ENCODE results near the gene ANKFN1. TPM values are rescaled to one million over a fixed set of nuclear protein-coding genes. Genes with fewer than 3 reads are reported as not detected.

Gene ANKFN1
- total RNA-seq, 1 experiment from 2014 or later = not detected

DNA sequence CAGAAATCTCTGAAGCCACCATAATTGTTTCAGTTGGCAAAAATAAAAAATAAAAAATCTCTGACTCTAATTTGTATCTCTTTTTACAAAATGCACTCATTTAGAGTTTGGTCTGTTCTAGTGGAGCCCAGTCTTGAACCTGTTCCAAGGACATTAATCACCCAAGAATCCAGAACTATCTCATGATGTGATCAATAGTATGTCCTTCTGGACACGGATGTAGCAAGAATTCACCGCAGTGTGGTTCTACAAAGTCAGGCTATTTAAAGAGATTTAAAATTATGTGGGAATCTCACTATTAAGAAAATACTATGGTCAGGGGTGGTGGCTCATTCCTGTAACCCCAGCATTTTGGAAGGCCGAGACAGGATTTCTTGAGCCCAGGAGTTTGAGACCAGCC is 21.8 kb upstream of the ANKFN1 start:
- no peak overlapping the region for H3K4ac ChIP-seq (ENCODE audit: low read depth, low read length)
- no peak overlapping the region for H3K56ac ChIP-seq (ENCODE audit: insufficient read length, low read depth, low read length)
- no peak for DNase-seq
- H2BK15ac ChIP-seq (ENCODE audit: low read depth, low read length) = no peak overlapping the region
- H3K9me3 ChIP-seq (ENCODE audit: control insufficient read depth, low read depth, low read length) = no peaks in the 10 kb centered on the region
- H2AK5ac ChIP-seq (ENCODE audit: insufficient read length, low read length) = no peak overlapping the region
- no peaks in the 10 kb centered on the region for H3K79me2 ChIP-seq (ENCODE audit: insufficient read depth, low read length)
- no peak overlapping the region for H2BK120ac ChIP-seq (ENCODE audit: low read depth, low read length, poor library complexity, severe bottlenecking)
- Mint-ChIP-seq H3K27me3 (ENCODE audit: low read depth) (no peaks in the 10 kb centered on the region), H3K36me3 (ENCODE audit: insufficient read depth in 1 of 3, low read depth in 3 of 3) (no peaks in the 10 kb centered on the region), H3K27ac (no peak overlapping the region; a peak in 1 of 7 replicates), H3K9me3 (no peaks in the 10 kb centered on the region), H3K4me3 (no peak overlapping the region), H3K4me1 (peaks cover 15 to 27% of the 10 kb centered on the region in 2 experiments)
- H4K91ac ChIP-seq (ENCODE audit: insufficient read length, low read depth, low read length) = no peak overlapping the region
- no peak overlapping the region for H2BK5ac ChIP-seq (ENCODE audit: insufficient read length, low read length)
- H3K23ac ChIP-seq (ENCODE audit: insufficient read length, low read depth, low read length) = no peak overlapping the region
- H3K4me2 ChIP-seq (ENCODE audit: insufficient read depth, insufficient read length, low read length) = no peak overlapping the region
- no peaks in the 10 kb centered on the region; the same call in 1 of the 2 replicates for H3K27me3 ChIP-seq (ENCODE audit: insufficient read depth, low read length)
- H3K79me1 ChIP-seq (ENCODE audit: insufficient read depth, low read depth, low read length, poor library complexity, severe bottlenecking) = no peaks in the 10 kb centered on the region
- H3K14ac ChIP-seq (ENCODE audit: insufficient read depth, low read length) = no peak overlapping the region
- no peaks in the 10 kb centered on the region for H3K4me1 ChIP-seq (ENCODE audit: insufficient read depth, low read length)
- H3K18ac ChIP-seq (ENCODE audit: insufficient read length, low read depth, low read length) = no peak overlapping the region
- WGBS (ENCODE audit: extremely low coverage, insufficient read length, low lambda C conversion rate) = no CpG with 5 or more reads among the region's 3 CpGs
- H2BK12ac ChIP-seq (ENCODE audit: insufficient read length, low read depth, low read length) = no peak overlapping the region
- no peak overlapping the region for H2BK20ac ChIP-seq (ENCODE audit: low read depth, low read length, poor library complexity, severe bottlenecking)
- H4K20me1 ChIP-seq (ENCODE audit: control insufficient read depth, insufficient read depth, insufficient read length) = no peaks in the 10 kb centered on the region
- no peak for TF ChIP-seq CTCF (conservative IDR thresholded peaks at IDR 0.05)
- H3K27ac ChIP-seq (ENCODE audit: insufficient read length, low read depth, low read length) = no peak overlapping the region
- H3T11ph ChIP-seq (ENCODE audit: low read length) = no peak overlapping the region
- no peak overlapping the region for H2AFZ ChIP-seq (ENCODE audit: low read length)
- H4K5ac ChIP-seq (ENCODE audit: insufficient read length, low read depth, low read length) = no peak overlapping the region
- H4K8ac ChIP-seq (replicated peaks; ENCODE audit: insufficient read length, low read depth, low read length) = no peak overlapping the region
- H3K9ac ChIP-seq (ENCODE audit: extremely low read depth, insufficient read length, low read length) = no peak overlapping the region
- no peaks in the 10 kb centered on the region for H3K23me2 ChIP-seq (ENCODE audit: insufficient read length, low read depth, low read length, poor library complexity, severe bottlenecking)
